Neural progenitor cell (in vitro differentiated cells): ENCODE data around the gene CAPG.

Experiments used
- CTCF ChIP-seq: fragments of 200-600 bp; sonication (generic); IDR thresholded peaks from 2 replicates; pipeline ENCODE4 v1.5.1; 2017; ENCODE audit warnings: antibody characterized with exemption, mild to moderate bottlenecking
- EZH2phosphoT487 ChIP-seq: fragments of 200-600 bp; sonication (generic); IDR thresholded peaks from 2 replicates; pipeline ENCODE4 v1.6.1; 2017; ENCODE audit warnings: antibody characterized with exemption

- TF ChIP-seq CTCF (no peak), EZH2phosphoT487 (no peak)
These were observed 54.6 kb downstream of the CAPG start for GRCh38 chr2:85355521-85355920.
